ENCODE results near the gene CREB5. TPM values are rescaled to one million over a fixed set of nuclear protein-coding genes. Genes with fewer than 3 reads are reported as not detected.

The CREB5 gene
- total and polyA plus RNA-seq, 3 donors from 2014 or later, result 2.0 to 2.9 (median 2.9) TPM

DNA sequence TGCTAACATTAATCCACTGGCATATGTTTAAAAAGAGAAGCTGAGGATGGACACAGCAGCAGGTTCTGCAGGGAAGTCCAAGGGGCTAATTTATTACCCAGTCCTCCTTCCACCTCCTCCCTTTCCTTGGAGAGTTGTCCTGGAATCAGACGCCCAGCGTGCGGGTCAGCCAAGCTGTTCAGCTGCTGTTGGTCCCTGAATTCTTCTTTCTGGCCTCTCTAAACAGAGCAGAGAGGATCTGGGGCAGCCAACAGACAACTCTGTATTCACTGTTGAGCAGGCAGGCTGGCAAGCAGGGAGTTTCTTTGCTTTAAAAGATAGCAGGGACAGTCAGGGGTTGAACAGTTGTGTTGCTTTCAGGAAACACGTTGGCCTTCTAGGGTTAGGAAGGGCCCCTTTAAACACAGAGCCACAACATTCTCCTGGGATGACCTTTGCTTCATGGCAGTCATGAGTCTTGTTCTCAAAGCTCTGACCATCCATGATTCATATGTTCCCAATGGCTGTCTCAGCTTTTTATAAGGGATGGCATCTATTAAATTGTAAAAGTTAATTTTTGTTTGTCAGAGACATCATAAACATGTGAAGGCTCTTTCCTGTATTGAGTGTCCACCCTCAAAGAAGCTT lies 217.0 kb downstream of the CREB5 start:
- DNase-seq, result peak; percentile 18
- H3K4me3 ChIP-seq, result no peak overlapping the region
- no peaks in the 10 kb centered on the region for H3K36me3 ChIP-seq (ENCODE audit: low read depth, missing control alignments)
- no peaks in the 10 kb centered on the region for H3K27me3 ChIP-seq
- no peak overlapping the region for H3K27ac ChIP-seq
- WGBS, 2 donors, result 40 to 51% methylated on average over 3 to 4 of the region's 4 CpGs
- no peaks in the 10 kb centered on the region for H3K9me3 ChIP-seq
- TF ChIP-seq, protein P1, sequence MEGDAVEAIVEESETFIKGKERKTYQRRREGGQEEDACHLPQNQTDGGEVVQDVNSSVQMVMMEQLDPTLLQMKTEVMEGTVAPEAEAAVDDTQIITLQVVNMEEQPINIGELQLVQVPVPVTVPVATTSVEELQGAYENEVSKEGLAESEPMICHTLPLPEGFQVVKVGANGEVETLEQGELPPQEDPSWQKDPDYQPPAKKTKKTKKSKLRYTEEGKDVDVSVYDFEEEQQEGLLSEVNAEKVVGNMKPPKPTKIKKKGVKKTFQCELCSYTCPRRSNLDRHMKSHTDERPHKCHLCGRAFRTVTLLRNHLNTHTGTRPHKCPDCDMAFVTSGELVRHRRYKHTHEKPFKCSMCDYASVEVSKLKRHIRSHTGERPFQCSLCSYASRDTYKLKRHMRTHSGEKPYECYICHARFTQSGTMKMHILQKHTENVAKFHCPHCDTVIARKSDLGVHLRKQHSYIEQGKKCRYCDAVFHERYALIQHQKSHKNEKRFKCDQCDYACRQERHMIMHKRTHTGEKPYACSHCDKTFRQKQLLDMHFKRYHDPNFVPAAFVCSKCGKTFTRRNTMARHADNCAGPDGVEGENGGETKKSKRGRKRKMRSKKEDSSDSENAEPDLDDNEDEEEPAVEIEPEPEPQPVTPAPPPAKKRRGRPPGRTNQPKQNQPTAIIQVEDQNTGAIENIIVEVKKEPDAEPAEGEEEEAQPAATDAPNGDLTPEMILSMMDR (IDR thresholded peaks at IDR 0.05), result no peak
- TF ChIP-seq POLR2A (IDR thresholded peaks at IDR 0.05), result no peak
- no peaks in the 10 kb centered on the region for H3K4me1 ChIP-seq
- intact Hi-C loops (cut with DNase I; ENCODE audit: low total_unique reads), result no loop called here

DNA sequence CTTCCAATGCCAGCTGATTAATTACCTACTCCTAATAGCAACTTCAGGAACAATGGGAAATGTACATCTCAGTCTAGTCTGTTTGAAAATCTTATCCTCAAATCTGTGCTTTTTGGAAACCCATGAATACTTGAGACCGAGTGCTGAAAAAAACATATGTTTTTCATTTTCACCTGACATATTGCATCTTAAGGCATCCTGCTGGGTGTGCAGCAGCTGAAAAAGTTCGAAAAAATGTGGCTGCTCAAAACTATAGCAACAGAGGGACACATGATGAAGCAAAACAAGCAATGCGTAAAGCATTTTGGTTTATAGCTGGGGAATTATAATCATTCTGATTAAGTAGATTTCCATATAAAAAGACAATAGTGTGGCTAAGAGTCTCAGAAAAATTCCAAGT lies 218.0 kb downstream of the CREB5 start:
- intact Hi-C loops (cut with DNase I; ENCODE audit: low total_unique reads), result loop anchor here (5.0 to 10.0 kb wide), 2 partner anchors 224 to 243 kb away; no protein-coding TSS in a partner anchor
- Histone ChIP-seq H3K9me3 (no peaks in the 10 kb centered on the region), H3K27me3 (no peaks in the 10 kb centered on the region), H3K36me3 (ENCODE audit: low read depth, missing control alignments) (no peaks in the 10 kb centered on the region), H3K4me1 (no peaks in the 10 kb centered on the region), H3K27ac (no peak overlapping the region), H3K4me3 (no peak overlapping the region)
- WGBS, 2 donors, result 91% methylated on average over 3 of the region's 3 CpGs
- DNase-seq, result no peak
- no peak for TF ChIP-seq POLR2A (IDR thresholded peaks at IDR 0.05)
- TF ChIP-seq, protein P1 (IDR thresholded peaks at IDR 0.05), result no peak

DNA sequence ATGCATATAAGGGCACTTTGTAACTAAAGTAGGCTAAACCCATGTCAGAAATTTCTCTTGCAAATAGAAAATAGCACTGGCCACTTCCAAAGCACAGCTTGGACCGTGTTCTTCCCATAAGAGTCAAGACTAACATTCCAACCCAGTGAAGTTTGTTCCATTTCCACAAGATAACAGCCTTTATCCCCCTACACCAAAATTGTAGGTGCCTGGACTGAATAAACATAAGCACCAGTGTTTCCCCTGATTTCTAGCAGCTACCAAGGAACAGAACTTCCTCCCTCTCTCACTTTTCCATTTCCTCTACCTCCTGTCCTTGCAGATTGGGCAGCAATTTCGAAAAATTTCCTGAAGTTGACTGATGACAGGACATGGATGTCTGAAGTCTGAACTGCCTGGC lies 219.7 kb downstream of the CREB5 start:
- TF ChIP-seq, protein P1 (IDR thresholded peaks at IDR 0.05), result no peak
- no peak for TF ChIP-seq POLR2A (IDR thresholded peaks at IDR 0.05)

GRCh38 chr7:28638914-28639313 lies 226.6 kb downstream of the CREB5 start:
- H3K36me3 ChIP-seq (ENCODE audit: low read depth, missing control alignments), result no peaks in the 10 kb centered on the region
- no peaks in the 10 kb centered on the region for H3K27me3 ChIP-seq
- no peaks in the 10 kb centered on the region for H3K9me3 ChIP-seq
- peaks cover 3% of the 10 kb centered on the region for H3K4me1 ChIP-seq
- WGBS, 2 donors, result 69 to 70% methylated on average over 2 of the region's 2 CpGs
- intact Hi-C loops (cut with DNase I; ENCODE audit: low total_unique reads), result loop anchor here (10.0 kb wide), 1 partner anchor 216 kb away; no protein-coding TSS in a partner anchor
- TF ChIP-seq POLR2A (IDR thresholded peaks at IDR 0.05), result no peak
- TF ChIP-seq, protein P1 (IDR thresholded peaks at IDR 0.05), result no peak
- no peak for DNase-seq
- no peak overlapping the region for H3K4me3 ChIP-seq
- no peak overlapping the region for H3K27ac ChIP-seq

More for the DNA sequence above, 219.7 kb downstream of the CREB5 start:
- 43 to 49% methylated on average over 2 of the region's 2 CpGs for WGBS, 2 donors
- Histone ChIP-seq H3K36me3 (ENCODE audit: low read depth, missing control alignments) (no peaks in the 10 kb centered on the region), H3K4me3 (no peak overlapping the region), H3K27ac (no peak overlapping the region), H3K4me1 (no peaks in the 10 kb centered on the region), H3K27me3 (no peaks in the 10 kb centered on the region), H3K9me3 (no peaks in the 10 kb centered on the region)
- intact Hi-C loops (cut with DNase I; ENCODE audit: low total_unique reads), result loop anchor here (5.0 to 10.0 kb wide), 2 partner anchors 223 to 245 kb away; no protein-coding TSS in a partner anchor
- no peak for DNase-seq

- WGBS, 2 donors, result 83 to 89% methylated on average over 2 of the region's 2 CpGs
- DNase-seq, result no peak
- Histone ChIP-seq H3K27me3 (no peaks in the 10 kb centered on the region), H3K36me3 (ENCODE audit: low read depth, missing control alignments) (no peaks in the 10 kb centered on the region), H3K4me1 (peaks cover 3% of the 10 kb centered on the region), H3K9me3 (no peaks in the 10 kb centered on the region), H3K27ac (no peak overlapping the region), H3K4me3 (no peak overlapping the region)
- intact Hi-C loops (cut with DNase I; ENCODE audit: low total_unique reads), result no loop called here
- TF ChIP-seq, protein P1 (IDR thresholded peaks at IDR 0.05), result no peak
- TF ChIP-seq POLR2A (IDR thresholded peaks at IDR 0.05), result no peak
These were observed 227.7 kb downstream of the CREB5 start for GRCh38 chr7:28640001-28640400.
